G401.6 (cell line): Measurements from ENCODE around the gene CGRRF1.

Source experiments
- FAIRE-seq: peaks from 2 replicates; lab custom pipeline; 2012; peaks lifted over from hg19 to GRCh38; lab: Jason Lieb, UNC

CGRRF1 gene

GRCh38 chr14:54577977-54578376 is 68.3 kb downstream of the CGRRF1 start:
- FAIRE-seq, result no peak

GRCh38 chr14:54579621-54580020 is 69.9 kb downstream of the CGRRF1 start:
- FAIRE-seq, result no peak

GRCh38 chr14:54580933-54581332 is 71.2 kb downstream of the CGRRF1 start:
- FAIRE-seq, result no peak

- no peak for FAIRE-seq
Observed at GRCh38 chr14:54582334-54582733, 72.6 kb downstream of the CGRRF1 start.

- no peak for FAIRE-seq
Observed at GRCh38 chr14:54584097-54584496, 74.4 kb downstream of the CGRRF1 start.

GRCh38 chr14:54585214-54585613 is 75.5 kb downstream of the CGRRF1 start:
- peak; percentile 3 for FAIRE-seq
